ENCODE measurements around the gene MRPL40. TPM values are rescaled to one million over a fixed set of nuclear protein-coding genes. Genes with fewer than 3 reads are reported as not detected.

MRPL40 gene
- total and polyA plus RNA-seq, 2 donors (not counting 1 experiment from before 2014, with no cell fraction given): 12.5 to 21.9 TPM

- H3K9ac ChIP-seq (ENCODE audit: low read length): no peak overlapping the region
- WGBS (ENCODE audit: insufficient coverage): 88% methylated on average over 5 of the region's 6 CpGs
- CTCF ChIA-PET: no interaction called here
- peaks cover 0 to 70% of the 10 kb centered on the region in 2 experiments for H3K36me3 ChIP-seq (replicated peaks in 1 of 2; ENCODE audit: control extremely low read depth in 1 of 2, control insufficient read depth in 1 of 2, extremely low read depth in 1 of 2, insufficient read depth in 2 of 2, low read length in 1 of 2)
- H3K4me3 Mint-ChIP-seq: no peak overlapping the region
- no peak overlapping the region for H2AFZ ChIP-seq (ENCODE audit: insufficient read depth, low read depth, low read length, poor library complexity, severe bottlenecking)
- no peak overlapping the region for H3K27ac Mint-ChIP-seq
- TF ChIP-seq EZH2 (IDR thresholded peaks at IDR 0.05; ENCODE audit: borderline replicate concordance, insufficient read depth, low read depth, low read length, poor library complexity, severe bottlenecking) (no peak), CTCF (IDR thresholded peaks at IDR 0.05) (no peak)
- H3K27ac ChIP-seq (ENCODE audit: low read length in 2 of 2): no peak overlapping the region
- POLR2A ChIA-PET: no interaction called here
- DNase-seq (no peak), ATAC-seq (ENCODE audit: low read depth) (no peak)
- intact Hi-C loops (cut with micrococcal nuclease): no loop called here
- no peak overlapping the region for H3K4me3 ChIP-seq (ENCODE audit: control extremely low read depth in 1 of 5, extremely low read depth in 1 of 5, insufficient read depth in 1 of 5, low read depth in 2 of 5, low read length in 4 of 5)
- H3K79me2 ChIP-seq (ENCODE audit: control insufficient read depth, insufficient read depth, low read length): no peaks in the 10 kb centered on the region
- no peaks in the 10 kb centered on the region for H3K4me1 ChIP-seq (ENCODE audit: control insufficient read depth in 2 of 2, insufficient read depth in 2 of 2, low read length in 2 of 2)
- H4K20me1 ChIP-seq (ENCODE audit: control insufficient read depth, insufficient read depth, low read length, poor library complexity, severe bottlenecking): no peaks in the 10 kb centered on the region
- no peaks in the 10 kb centered on the region for H3K9me3 ChIP-seq (ENCODE audit: control extremely low read depth in 1 of 3, control insufficient read depth in 2 of 3, insufficient read depth in 1 of 3, low read length in 2 of 3)
- no peaks in the 10 kb centered on the region for H3K27me3 Mint-ChIP-seq
- no peaks in the 10 kb centered on the region for H3K4me1 Mint-ChIP-seq
- no peaks in the 10 kb centered on the region for H3K9me3 Mint-ChIP-seq (ENCODE audit: insufficient read depth)
- no peaks in the 10 kb centered on the region for H3K27me3 ChIP-seq (replicated peaks in 1 of 4; ENCODE audit: control extremely low read depth in 1 of 4, control insufficient read depth in 3 of 4, insufficient read depth in 4 of 4, low read length in 3 of 4)
- no peak overlapping the region for H3K4me2 ChIP-seq (replicated peaks; ENCODE audit: low read depth, low read length, poor library complexity, severe bottlenecking)
Observed at GRCh38 chr22:19398206-19398605, 34.1 kb upstream of the MRPL40 start.

GRCh38 chr22:19398652-19399051 lies 33.7 kb upstream of the MRPL40 start:
- H3K27me3 Mint-ChIP-seq: no peaks in the 10 kb centered on the region
- H3K4me3 Mint-ChIP-seq: no peak overlapping the region
- 90% methylated on average over 2 of the region's 2 CpGs for WGBS (ENCODE audit: insufficient coverage)
- Histone ChIP-seq H3K4me1 (ENCODE audit: control insufficient read depth in 2 of 2, insufficient read depth in 2 of 2, low read length in 2 of 2) (no peaks in the 10 kb centered on the region), H3K9ac (ENCODE audit: low read length) (no peak overlapping the region), H3K4me3 (ENCODE audit: control extremely low read depth in 1 of 5, extremely low read depth in 1 of 5, insufficient read depth in 1 of 5, low read depth in 2 of 5, low read length in 4 of 5) (no peak overlapping the region), H2AFZ (ENCODE audit: insufficient read depth, low read depth, low read length, poor library complexity, severe bottlenecking) (no peak overlapping the region), H3K9me3 (ENCODE audit: control extremely low read depth in 1 of 3, control insufficient read depth in 2 of 3, insufficient read depth in 1 of 3, low read length in 2 of 3) (no peaks in the 10 kb centered on the region), H3K36me3 (replicated peaks in 1 of 2; ENCODE audit: control extremely low read depth in 1 of 2, control insufficient read depth in 1 of 2, extremely low read depth in 1 of 2, insufficient read depth in 2 of 2, low read length in 1 of 2) (peaks cover 0 to 68% of the 10 kb centered on the region in 2 experiments), H3K27me3 (replicated peaks in 1 of 4; ENCODE audit: control extremely low read depth in 1 of 4, control insufficient read depth in 3 of 4, insufficient read depth in 4 of 4, low read length in 3 of 4) (no peaks in the 10 kb centered on the region), H3K27ac (ENCODE audit: low read length in 2 of 2) (no peak overlapping the region), H3K79me2 (ENCODE audit: control insufficient read depth, insufficient read depth, low read length) (no peaks in the 10 kb centered on the region), H3K4me2 (replicated peaks; ENCODE audit: low read depth, low read length, poor library complexity, severe bottlenecking) (no peak overlapping the region), H4K20me1 (ENCODE audit: control insufficient read depth, insufficient read depth, low read length, poor library complexity, severe bottlenecking) (no peaks in the 10 kb centered on the region)
- no peak for TF ChIP-seq CTCF (IDR thresholded peaks at IDR 0.05)
- TF ChIP-seq EZH2 (IDR thresholded peaks at IDR 0.05; ENCODE audit: borderline replicate concordance, insufficient read depth, low read depth, low read length, poor library complexity, severe bottlenecking): no peak
- ATAC-seq (ENCODE audit: low read depth): no peak
- intact Hi-C loops (cut with micrococcal nuclease): no loop called here
- DNase-seq: no peak
- no peaks in the 10 kb centered on the region for H3K4me1 Mint-ChIP-seq
- no peaks in the 10 kb centered on the region for H3K9me3 Mint-ChIP-seq (ENCODE audit: insufficient read depth)
- ChIA-PET CTCF (no interaction called here), POLR2A (no interaction called here)
- H3K27ac Mint-ChIP-seq: no peak overlapping the region
